ENCODE results near the gene ID4.

- TF ChIP-seq POLR2A (IDR thresholded peaks at IDR 0.05) (no peak), CTCF (IDR thresholded peaks at IDR 0.05) (peak in 1 of 3 donors; percentile 1)
Observed at GRCh38 chr6:19805129-19805481, 32.1 kb upstream of the ID4 start.

Data from ovary (tissue), 3 donors.